ENCODE results near the gene CMC2. TPM values are rescaled to one million over a fixed set of nuclear protein-coding genes. Genes with fewer than 3 reads are reported as not detected.

CMC2 gene
- total RNA-seq, 2 donors from 2014 or later = 136 to 212 TPM

DNA sequence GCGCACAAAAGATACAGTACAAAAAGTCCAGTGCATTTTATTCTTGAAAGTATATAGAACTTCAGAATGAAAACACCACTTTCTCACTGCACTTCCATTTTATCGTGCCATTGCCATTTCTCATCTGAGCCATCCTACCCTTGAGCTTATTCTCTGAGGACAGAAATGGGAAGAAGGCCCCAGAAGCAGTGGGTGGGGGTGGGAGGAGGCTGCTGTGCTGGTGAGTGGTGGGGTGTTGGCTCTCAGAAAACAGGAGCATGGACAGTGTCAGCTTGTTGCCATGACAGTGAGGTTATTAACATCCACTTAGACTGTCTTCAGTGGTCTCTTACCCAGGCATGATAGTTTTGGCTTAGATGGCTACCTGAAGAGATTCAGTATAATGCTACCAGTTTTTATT, 33.4 kb upstream of the CMC2 start:
- H3K4me1 ChIP-seq = peaks cover 2 to 26% of the 10 kb centered on the region in 2 donors
- TF ChIP-seq CTCF (IDR thresholded peaks at IDR 0.05) = no peak
- no peak for DNase-seq (ENCODE audit: low spot score)
- H3K27me3 ChIP-seq = no peaks in the 10 kb centered on the region
- H3K27ac ChIP-seq = no peak overlapping the region
- H3K9me3 ChIP-seq = no peaks in the 10 kb centered on the region
- H3K36me3 ChIP-seq = peaks cover 40% of the 10 kb centered on the region
- no peak overlapping the region for H3K4me3 ChIP-seq

DNA sequence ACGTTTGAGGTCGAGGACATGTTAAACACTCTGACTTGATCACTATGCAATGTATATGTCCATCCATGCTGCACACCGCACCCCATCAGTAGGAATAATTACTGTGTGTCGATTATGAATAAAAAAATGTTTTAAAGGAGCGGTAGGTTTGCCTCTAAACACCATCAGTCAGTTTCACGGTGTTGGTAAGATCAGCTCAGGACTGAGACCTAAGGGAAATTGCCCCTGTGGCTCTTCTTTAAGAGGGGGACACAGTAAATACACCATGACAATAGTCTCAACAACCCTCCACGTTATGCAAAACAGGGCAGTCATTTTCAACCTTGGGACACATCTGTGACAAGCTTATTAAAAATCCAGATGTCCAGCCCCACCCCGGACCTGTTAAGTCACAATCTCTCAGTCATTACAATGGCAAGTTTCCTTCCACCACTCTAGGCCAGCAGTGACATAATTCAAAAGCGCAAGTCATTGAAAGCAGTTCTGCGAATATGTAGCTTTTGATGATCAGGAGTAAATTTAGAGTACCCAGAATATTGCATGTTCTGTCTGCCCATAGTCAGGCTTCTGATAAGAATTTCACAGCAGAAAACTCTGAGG, 30.2 kb upstream of the CMC2 start:
- Histone ChIP-seq H3K36me3 (peaks cover 9% of the 10 kb centered on the region), H3K27ac (peak overlapping the region; percentile 60 to 77), H3K9me3 (no peaks in the 10 kb centered on the region), H3K27me3 (no peaks in the 10 kb centered on the region), H3K4me1 (peaks cover 2 to 26% of the 10 kb centered on the region in 2 donors), H3K4me3 (peak overlapping the region; percentile 79 to 87)
- no peak for TF ChIP-seq CTCF (IDR thresholded peaks at IDR 0.05)
- DNase-seq (ENCODE audit: low spot score) = no peak

DNA sequence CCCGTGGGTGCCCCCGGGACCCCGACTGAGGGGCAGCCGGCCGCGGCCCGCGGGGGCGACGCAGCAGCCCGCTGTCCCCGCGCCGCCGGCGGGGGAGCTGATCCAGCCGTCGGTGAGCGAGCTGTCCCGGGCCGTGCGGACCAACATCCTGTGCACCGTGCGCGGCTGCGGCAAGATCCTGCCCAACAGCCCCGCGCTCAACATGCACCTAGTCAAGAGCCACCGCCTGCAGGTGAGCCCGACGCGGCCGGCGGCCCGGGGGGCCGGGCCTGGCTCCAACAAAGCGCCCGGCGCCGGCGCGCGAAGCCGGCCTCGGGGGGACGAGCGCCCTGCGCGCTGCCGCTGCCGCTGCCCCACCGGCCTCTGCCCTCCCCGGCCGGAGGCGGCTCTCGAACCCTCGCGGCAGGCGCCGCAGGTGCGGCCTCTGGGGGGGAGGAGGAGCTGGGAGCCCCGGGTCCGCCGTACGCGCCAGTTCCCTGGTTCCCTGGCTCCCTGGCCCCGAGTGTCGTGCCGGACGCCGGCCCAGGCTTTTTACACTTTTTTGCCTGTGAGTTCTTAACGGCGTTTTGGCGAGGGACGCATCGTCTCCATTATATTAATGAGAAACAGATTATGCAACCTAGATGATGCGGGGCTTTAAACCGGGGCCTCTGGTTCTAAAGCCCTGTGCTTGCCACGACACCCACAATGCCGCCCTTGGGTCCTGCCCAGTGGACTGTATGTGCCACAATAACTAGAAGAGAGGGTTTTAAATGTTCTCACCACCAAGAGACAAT, 29.5 kb upstream of the CMC2 start:
- no peaks in the 10 kb centered on the region for H3K9me3 ChIP-seq
- DNase-seq (ENCODE audit: low spot score) = no peak
- H3K36me3 ChIP-seq = peaks cover 2% of the 10 kb centered on the region
- peaks cover 2 to 26% of the 10 kb centered on the region in 2 donors for H3K4me1 ChIP-seq
- H3K4me3 ChIP-seq = peak overlapping the region; percentile 79 to 87
- H3K27ac ChIP-seq = peak overlapping the region; percentile 60 to 77
- no peaks in the 10 kb centered on the region for H3K27me3 ChIP-seq
- no peak for TF ChIP-seq CTCF (IDR thresholded peaks at IDR 0.05)

DNA sequence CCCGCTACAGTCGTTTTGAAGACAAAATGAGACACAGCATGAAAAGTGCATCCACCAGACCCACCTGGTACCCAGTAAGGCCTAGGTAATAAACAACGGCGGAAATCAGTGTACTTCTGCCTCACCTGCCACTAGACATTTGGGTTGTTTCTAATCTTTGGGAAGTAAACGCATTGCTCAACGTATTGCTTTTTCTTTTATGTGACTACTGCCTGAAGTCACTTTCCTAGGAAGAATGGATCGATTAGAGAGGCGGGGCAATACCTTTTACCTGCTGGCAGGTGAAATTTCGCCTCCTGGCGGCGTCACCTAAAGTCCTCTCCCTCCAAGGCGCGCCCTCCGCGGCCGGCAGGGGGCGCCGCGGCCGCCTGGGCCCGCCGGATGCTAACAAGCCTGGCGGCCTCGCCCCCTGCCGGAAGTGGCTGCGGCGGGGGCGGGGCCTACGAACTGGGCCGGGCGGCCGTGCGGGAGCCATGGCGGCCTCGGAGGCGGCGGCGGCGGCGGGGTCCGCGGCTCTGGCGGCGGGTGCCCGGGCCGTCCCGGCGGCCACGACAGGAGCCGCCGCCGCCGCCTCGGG, 28.8 kb upstream of the CMC2 start, which contains the start of gene ATMIN:
Gene ATMIN, plus strand, starts transcription at position 445 of the 577 bp plus-strand sequence. Its CDS starts 29 bp downstream, at position 474.
- Histone ChIP-seq H3K4me3 (peak within 1 kb of the TSS; percentile 79 to 87), H3K36me3 (no peaks in the 10 kb centered on the region), H3K4me1 (peaks cover 2 to 26% of the 10 kb centered on the region in 2 donors), H3K9me3 (no peaks in the 10 kb centered on the region), H3K27ac (peak within 1 kb of the TSS; percentile 60 to 77), H3K27me3 (no peaks in the 10 kb centered on the region)
- DNase-seq (ENCODE audit: low spot score) = peak; percentile 72
- peak; percentile 93 to 95 for TF ChIP-seq CTCF (IDR thresholded peaks at IDR 0.05)

GRCh38 chr16:81029930-81030604, 23.4 kb upstream of the CMC2 start:
- Histone ChIP-seq H3K9me3 (no peaks in the 10 kb centered on the region), H3K4me3 (no peak overlapping the region), H3K4me1 (no peaks in the 10 kb centered on the region), H3K27me3 (no peaks in the 10 kb centered on the region), H3K27ac (no peak overlapping the region), H3K36me3 (no peaks in the 10 kb centered on the region)
- no peak for DNase-seq (ENCODE audit: low spot score)
- no peak for TF ChIP-seq CTCF (IDR thresholded peaks at IDR 0.05)

Measured in right atrium auricular region (tissue), 2 donors.